Ovary (tissue), 3 donors: ENCODE measurements around the gene FAM3B.

ENCODE experiments used
- CTCF ChIP-seq, 3 donors: fragments of 450-650 bp in 2 of 3; fragments of 200-600 bp in 1 of 3; IDR thresholded peaks; one replicate each; pipeline versions ENCODE4 v1.5.1 to v1.8.0; 2016 to 2022; ENCODE audit warnings: antibody characterized with exemption in 3 of 3, mild to moderate bottlenecking in 1 of 3
- EP300 ChIP-seq: sonication (generic); formaldehyde crosslinking; IDR thresholded peaks from one replicate; pipeline ENCODE4 v1.6.1; 2017; ENCODE audit warnings: antibody characterized with exemption
- POLR2A ChIP-seq: fragments of 450-650 bp; IDR thresholded peaks from one replicate; pipeline ENCODE4 v1.6.1; 2017; ENCODE audit warnings: antibody characterized with exemption, mild to moderate bottlenecking, moderate library complexity
- donor health status: DM: no; HTN: no; CAD: no.

GRCh38 chr21:41369920-41370839 lies 53.6 kb downstream of the FAM3B start:
- TF ChIP-seq CTCF (IDR thresholded peaks at IDR 0.05) (no peak), EP300 (no peak), POLR2A (no peak)
